Endodermal cell (in vitro differentiated cells): ENCODE data around the gene CHST9. TPM values are rescaled to one million over a fixed set of nuclear protein-coding genes. Genes with fewer than 3 reads are reported as not detected.
"Not testable (repeated sequence)": the region's sequence is repeated elsewhere in the genome, so short reads cannot be mapped to it uniquely, and the experiment has no call there.

Experiments used
- DNase-seq: peaks from one replicate; pipeline ENCODE4 v3.0.0-alpha.2; 2017
- H3K27ac ChIP-seq: 2 replicates; pipeline ENCODE4 v1.5.1; 2013; ENCODE audit warnings: mild to moderate bottlenecking, low read depth, low read length, moderate library complexity
- H3K27me3 ChIP-seq: 2 replicates; pipeline ENCODE4 v1.6.1; 2013; ENCODE audit warnings: mild to moderate bottlenecking, low read length, moderate library complexity; ENCODE audit not compliant: insufficient read depth, control insufficient read depth, poor library complexity, severe bottlenecking
- H3K36me3 ChIP-seq: 2 replicates; pipeline ENCODE4 v1.7.0; 2013; ENCODE audit warnings: mild to moderate bottlenecking, low read length, moderate library complexity; ENCODE audit not compliant: control insufficient read depth, insufficient read depth
- H3K4me1 ChIP-seq: one replicate; pipeline ENCODE4 v1.7.0; 2013; ENCODE audit warnings: low read length; ENCODE audit not compliant: control insufficient read depth, insufficient read depth
- H3K4me3 ChIP-seq: 2 replicates; pipeline ENCODE4 v1.5.1; 2013; ENCODE audit warnings: mild to moderate bottlenecking, low read length, moderate library complexity
- H3K9ac ChIP-seq: 2 replicates; pipeline ENCODE4 v1.6.1; 2013; ENCODE audit warnings: mild to moderate bottlenecking, low read length, moderate library complexity; ENCODE audit not compliant: poor library complexity, severe bottlenecking; ENCODE audit errors: extremely low read depth
- H3K9me3 ChIP-seq: 2 replicates; pipeline ENCODE4 v1.6.1; 2013; ENCODE audit warnings: mild to moderate bottlenecking, low read length, moderate library complexity; ENCODE audit not compliant: control insufficient read depth
- H3K27ac Mint-ChIP-seq: 2 replicates; pipeline ENCODE4 v1.8.0; 2020; ENCODE audit warnings: mixed read lengths
- H3K27me3 Mint-ChIP-seq: 2 replicates; pipeline ENCODE4 v1.8.0; 2021; ENCODE audit warnings: mild to moderate bottlenecking, mixed read lengths; ENCODE audit not compliant: insufficient read depth
- H3K36me3 Mint-ChIP-seq: 2 replicates; pipeline ENCODE4 v1.8.0; 2020; ENCODE audit warnings: low read depth, mixed read lengths
- H3K4me1 Mint-ChIP-seq: 2 replicates; pipeline ENCODE4 v1.8.0; 2020; ENCODE audit warnings: mixed read lengths
- H3K4me3 Mint-ChIP-seq: 2 replicates; pipeline ENCODE4 v1.8.0; 2020; ENCODE audit warnings: mild to moderate bottlenecking, moderate library complexity, mixed read lengths
- H3K9me3 Mint-ChIP-seq: 2 replicates; pipeline ENCODE4 v1.8.0; 2020; ENCODE audit warnings: mild to moderate bottlenecking, mixed read lengths
- CTCF ChIP-seq: fragments of 200-600 bp; sonication (generic); conservative IDR thresholded peaks from 2 replicates; pipeline ENCODE4 v1.5.0; 2021; ENCODE audit warnings: antibody characterized with exemption, mild to moderate bottlenecking
- WGBS, 2 experiments: methylation state at CpG; one replicate each; pipeline versions ENCODE4 v1.1.5 to v1.1.7; 2013; ENCODE audit warnings: missing lambda C conversion rate in 2 of 2, mixed read lengths in 1 of 2; ENCODE audit not compliant: insufficient coverage in 1 of 2, insufficient read length in 1 of 2; 5-methylcytosine and 5-hydroxymethylcytosine counted together
- total RNA-seq, 2 donors: library from RNA; stranded (reverse); fragmentation: NEBNext Ultra II Directional in 1 of 2; extraction: Animal tissue kit (Norgen Biotek cat#: 25700) in 1 of 2; gene quantifications; 2 replicates in 1 of 2; 3 replicates in 1 of 2; pipeline ENCODE4 v1.2.1, GENCODE V29; 2021

CHST9 gene
- total RNA-seq, 2 donors from 2014 or later, result 47.5 to 75.8 TPM

GRCh38 chr18:26977781-26978180 lies 207.3 kb downstream of the CHST9 start:
- H3K9ac ChIP-seq, result no peak overlapping the region
- H3K9me3 ChIP-seq, result no peaks in the 10 kb centered on the region
- Mint-ChIP-seq H3K27ac (no peak overlapping the region), H3K9me3 (no peaks in the 10 kb centered on the region), H3K27me3 (no peaks in the 10 kb centered on the region), H3K4me3 (no peak overlapping the region), H3K4me1 (peaks cover 8% of the 10 kb centered on the region), H3K36me3 (peaks cover 17% of the 10 kb centered on the region)
- H3K4me1 ChIP-seq, result peaks cover under 1% of the 10 kb centered on the region
- H3K36me3 ChIP-seq, result no peaks in the 10 kb centered on the region
- no peak overlapping the region for H3K27ac ChIP-seq
- TF ChIP-seq CTCF, result no peak
- DNase-seq, result no peak
- no peaks in the 10 kb centered on the region for H3K27me3 ChIP-seq
- no peak overlapping the region for H3K4me3 ChIP-seq
- 63 to 100% methylated on average over 1 of the region's 1 CpG for WGBS, 2 experiments

GRCh38 chr18:26976206-26976605 lies 208.9 kb downstream of the CHST9 start:
- Mint-ChIP-seq H3K9me3 (peaks cover 3% of the 10 kb centered on the region), H3K4me1 (peaks cover 3% of the 10 kb centered on the region), H3K27ac (no peak overlapping the region), H3K36me3 (peaks cover 28% of the 10 kb centered on the region), H3K27me3 (no peaks in the 10 kb centered on the region), H3K4me3 (no peak overlapping the region)
- no peak for TF ChIP-seq CTCF
- no peak for DNase-seq
- no peak overlapping the region for H3K9ac ChIP-seq
- no peaks in the 10 kb centered on the region for H3K36me3 ChIP-seq
- 88 to 100% methylated on average over 2 of the region's 2 CpGs for WGBS, 2 experiments
- no peak overlapping the region for H3K4me3 ChIP-seq
- no peak overlapping the region for H3K27ac ChIP-seq
- no peaks in the 10 kb centered on the region for H3K9me3 ChIP-seq
- no peaks in the 10 kb centered on the region for H3K4me1 ChIP-seq
- no peaks in the 10 kb centered on the region for H3K27me3 ChIP-seq

GRCh38 chr18:26972549-26972948 lies 212.6 kb downstream of the CHST9 start:
- not testable (repeated sequence) for H3K27ac Mint-ChIP-seq, H3K4me1 ChIP-seq, H3K4me3 ChIP-seq, DNase-seq, H3K27me3 ChIP-seq, H3K36me3 ChIP-seq, H3K9me3 ChIP-seq, H3K4me3 Mint-ChIP-seq, H3K9me3 Mint-ChIP-seq, H3K27ac ChIP-seq, H3K27me3 Mint-ChIP-seq, H3K4me1 Mint-ChIP-seq, H3K9ac ChIP-seq
- peaks cover 42% of the 10 kb centered on the region for H3K36me3 Mint-ChIP-seq
- 92 to 93% methylated on average over 6 to 15 of the region's 15 CpGs for WGBS, 2 experiments

- H3K4me1 Mint-ChIP-seq, result peaks cover 2% of the 10 kb centered on the region
- no peak overlapping the region for H3K27ac ChIP-seq
- no peaks in the 10 kb centered on the region for H3K36me3 ChIP-seq
- no peaks in the 10 kb centered on the region for H3K4me1 ChIP-seq
- 96 to 97% methylated on average over 3 to 8 of the region's 8 CpGs for WGBS, 2 experiments
- H3K4me3 ChIP-seq, result no peak overlapping the region
- H3K9ac ChIP-seq, result no peak overlapping the region
- peaks cover 3% of the 10 kb centered on the region for H3K9me3 Mint-ChIP-seq
- H3K27me3 Mint-ChIP-seq, result no peaks in the 10 kb centered on the region
- H3K9me3 ChIP-seq, result no peaks in the 10 kb centered on the region
- no peak overlapping the region for H3K27ac Mint-ChIP-seq
- DNase-seq, result no peak
- H3K36me3 Mint-ChIP-seq, result peaks cover 42% of the 10 kb centered on the region
- TF ChIP-seq CTCF, result no peak
- no peaks in the 10 kb centered on the region for H3K27me3 ChIP-seq
- H3K4me3 Mint-ChIP-seq, result no peak overlapping the region
Measured at GRCh38 chr18:26971409-26971808, 213.7 kb downstream of the CHST9 start.
